Panc1 (cell line): Measurements from ENCODE around the gene STIP1. TPM values are rescaled to one million over a fixed set of nuclear protein-coding genes. Genes with fewer than 3 reads are reported as not detected.
A peak's percentile ranks its signal among the peaks of the same experiment; 100 is the strongest.

Source experiments
- ATAC-seq: fragments of 200-7000 bp; cut with Tn5 transposase; 2 replicates; pipeline ENCODE4 v1.9.1; 2020; ENCODE audit warnings: mild to moderate bottlenecking, moderate library complexity
- BruUV-seq: library from RNA; stranded (reverse); fragments of 400-500 nt; replicated peaks from 2 replicates; lab custom pipeline; 2021; lab: Mats Ljungman, UMichigan
- CTCF ChIA-PET: fragments of 300-600 bp; sonication (Branson Sonifier 250); formaldehyde crosslinking; loops from one replicate; lab custom pipeline; 2022; ENCODE audit warnings: antibody characterized with exemption; lab: Charles Lee
- POLR2A ChIA-PET: fragments of 300-600 bp; sonication (Branson Sonifier 250); formaldehyde crosslinking; loops from one replicate; lab custom pipeline; 2022; ENCODE audit warnings: antibody characterized with exemption; lab: Charles Lee
- DNase-seq: peaks from one replicate; pipeline ENCODE4 v3.0.0-alpha.2; 2010; ENCODE audit warnings: low read depth, low spot score
- H3K27ac ChIP-seq: 2 replicates; pipeline ENCODE4 v1.5.1; 2011; ENCODE audit warnings: mild to moderate bottlenecking, low read length, inconsistent platforms
- H3K27me3 ChIP-seq: fragments of 200-500 bp; sonication (Bioruptor generic); 2 replicates; pipeline ENCODE4 v1.6.0; 2014; ENCODE audit warnings: low read length, inconsistent platforms; ENCODE audit not compliant: control insufficient read depth, insufficient read depth
- H3K36me3 ChIP-seq: fragments of 200-500 bp; sonication (Bioruptor generic); 2 replicates; pipeline ENCODE4 v1.5.1; 2014; ENCODE audit warnings: inconsistent platforms, mild to moderate bottlenecking, low read length, moderate library complexity; ENCODE audit not compliant: control insufficient read depth, insufficient read depth
- H3K4me1 ChIP-seq: 2 replicates; pipeline ENCODE4 v1.5.1; 2011; ENCODE audit warnings: inconsistent platforms, mild to moderate bottlenecking, low read length, moderate library complexity; ENCODE audit not compliant: control insufficient read depth, insufficient read depth
- H3K4me3 ChIP-seq, 2 experiments: 2 replicates each; pipeline ENCODE4 v1.5.1; 2011 to 2012; ENCODE audit warnings: low read depth in 2 of 2, low read length in 2 of 2, mild to moderate bottlenecking in 2 of 2, inconsistent platforms in 1 of 2, moderate library complexity in 1 of 2
- H3K9me3 ChIP-seq: fragments of 200-500 bp; sonication (Bioruptor generic); 2 replicates; pipeline ENCODE4 v1.5.1; 2014; ENCODE audit warnings: low read depth, mild to moderate bottlenecking, inconsistent platforms, low read length, moderate library complexity; ENCODE audit not compliant: control insufficient read depth, insufficient read depth
- CTCF ChIP-seq: fragments of 450-650 bp; IDR thresholded peaks from 2 replicates; pipeline ENCODE4 v1.5.1; 2017; ENCODE audit warnings: mild to moderate bottlenecking
- POLR2AphosphoS5 ChIP-seq: IDR thresholded peaks from 2 replicates; pipeline ENCODE4 v1.6.1; 2012; ENCODE audit warnings: mild to moderate bottlenecking, low read depth, low read length, moderate library complexity
- REST ChIP-seq, 2 experiments: IDR thresholded peaks; 2 replicates each; pipeline ENCODE4 v1.6.1; 2011 to 2012; ENCODE audit warnings: low read depth in 2 of 2, control low read depth in 1 of 2, low read length in 1 of 2, mild to moderate bottlenecking in 1 of 2, moderate library complexity in 1 of 2; ENCODE audit not compliant: insufficient read depth in 1 of 2
- SIN3A ChIP-seq: IDR thresholded peaks from 2 replicates; pipeline ENCODE4 v1.6.1; 2012; ENCODE audit warnings: low read depth, mild to moderate bottlenecking, low read length, moderate library complexity, borderline replicate concordance; ENCODE audit not compliant: insufficient read depth
- TCF7L2 ChIP-seq: IDR thresholded peaks from 2 replicates; pipeline ENCODE4 v1.6.1; 2011; ENCODE audit warnings: mild to moderate bottlenecking, low read depth, low read length, inconsistent platforms
- in situ Hi-C: cut with HindIII; loops from 2 replicates; pipeline ENCODE4 v1.10.0; 2016; ENCODE audit warnings: low sequenced_read_pairs, low pct_unique_long_range_greater_than_20kb
- intact Hi-C: fragments of 100-400 bp; cut with micrococcal nuclease; formaldehyde crosslinking; loops from one replicate; pipeline ENCODE4 v1.10.0; 2022; ENCODE audit not compliant: unreplicated experiment
- total RNA-seq: library from RNA; stranded (reverse); gene quantifications from one replicate; pipeline ENCODE4 v1.2.1, GENCODE V29; 2021; ENCODE audit not compliant: unreplicated experiment

The STIP1 gene
- total RNA-seq, 1 experiment from 2014 or later: 344 TPM

GRCh38 chr11:64244107-64244506 lies 58.1 kb downstream of the STIP1 start:
- CTCF ChIA-PET: interaction anchor here (0.9 kb wide), 1 partner anchor 8 kb away, joined by 3 read pairs; no protein-coding TSS in a partner anchor
- no peak for DNase-seq
- H3K9me3 ChIP-seq: no peaks in the 10 kb centered on the region
- BruUV-seq: no TSS peak
- POLR2A ChIA-PET: interaction anchor here (0.7 kb wide), 2 partner anchors 62 to 230 kb away, joined by 3 read pairs; no protein-coding TSS in a partner anchor
- H3K27ac ChIP-seq: peak overlapping the region; percentile 55
- peaks cover 3% of the 10 kb centered on the region; the same call in 1 of the 2 replicates for H3K36me3 ChIP-seq
- H3K4me1 ChIP-seq: peaks cover 45% of the 10 kb centered on the region
- peak overlapping the region; percentile 20 to 85; a peak in 3 of 4 replicates for H3K4me3 ChIP-seq
- no peak for TF ChIP-seq TCF7L2
- TF ChIP-seq POLR2AphosphoS5: peak; percentile 60
- TF ChIP-seq CTCF: no peak
- no peak for TF ChIP-seq SIN3A
- TF ChIP-seq REST (IDR thresholded peaks at IDR 0.05; ENCODE audit: insufficient read depth in 1 of 2, low read depth in 2 of 2, low read length in 1 of 2): no peak
- intact Hi-C loops: loop anchor here (10.0 kb wide), 1 partner anchor 61 kb away; the partner anchor contains the start of genes CATSPERZ and ESRRA
- H3K27me3 ChIP-seq: no peaks in the 10 kb centered on the region
- in situ Hi-C loops: no loop called here
- no peak for ATAC-seq

GRCh38 chr11:64244966-64245365 lies 59.0 kb downstream of the STIP1 start:
- Histone ChIP-seq H3K4me1 (peaks cover 51% of the 10 kb centered on the region), H3K4me3 (peak overlapping the region; percentile 85 to 95), H3K27ac (peak overlapping the region; percentile 95), H3K27me3 (no peaks in the 10 kb centered on the region), H3K9me3 (no peaks in the 10 kb centered on the region), H3K36me3 (peaks cover 3% of the 10 kb centered on the region; the same call in 1 of the 2 replicates)
- TF ChIP-seq REST (IDR thresholded peaks at IDR 0.05; ENCODE audit: insufficient read depth in 1 of 2, low read depth in 2 of 2, low read length in 1 of 2) (no peak), POLR2AphosphoS5 (no peak), CTCF (no peak), TCF7L2 (no peak), SIN3A (no peak)
- ATAC-seq (no peak), DNase-seq (no peak)
- POLR2A ChIA-PET: interaction anchor here (0.6 kb wide), 1 partner anchor 61 kb away, joined by 3 read pairs; no protein-coding TSS in a partner anchor
- CTCF ChIA-PET: no interaction called here
- no TSS peak for BruUV-seq
- intact Hi-C loops (loop anchor here (10.0 kb wide), 1 partner anchor 60 kb away; the partner anchor contains the start of genes CATSPERZ and ESRRA), in situ Hi-C loops (no loop called here)
